Endothelial cell of umbilical vein (primary cell): ENCODE results near the gene PHC2. TPM values are rescaled to one million over a fixed set of nuclear protein-coding genes. Genes with fewer than 3 reads are reported as not detected.

Source experiments
- BruUV-seq: library from RNA; stranded (reverse); fragments of 400-500 nt; replicated peaks from 2 replicates; lab custom pipeline; 2021; lab: Mats Ljungman, UMichigan
- CTCF ChIA-PET: fragments of 300-600, 350-600 bp; sonication (Branson Sonifier 250); formaldehyde crosslinking; loops from one replicate; lab custom pipeline; 2021; ENCODE audit warnings: antibody characterized with exemption, inconsistent platforms; lab: Charles Lee
- POLR2A ChIA-PET: fragments of 300-600, 350-600 bp; sonication (Branson Sonifier 250); formaldehyde crosslinking; loops from one replicate; lab custom pipeline; 2021; ENCODE audit warnings: antibody characterized with exemption, inconsistent platforms; lab: Charles Lee
- DNase-seq: peaks from one replicate; pipeline ENCODE4 v3.0.0-alpha.2; 2011; ENCODE audit warnings: low read depth, low spot score
- FAIRE-seq: peaks from 2 replicates; lab custom pipeline; 2011; peaks lifted over from hg19 to GRCh38; lab: Jason Lieb, UNC
- H2AFZ ChIP-seq: 2 replicates; pipeline ENCODE4 v1.6.0; 2012; ENCODE audit warnings: low read depth, low read length, control low read depth, inconsistent platforms
- H3K27ac ChIP-seq: 2 replicates; pipeline ENCODE4 v1.5.1; 2011; ENCODE audit warnings: low read depth, mild to moderate bottlenecking, control low read depth, low read length, moderate library complexity; ENCODE audit not compliant: insufficient read depth
- H3K27me3 ChIP-seq, 2 experiments: 2 replicates each; pipeline versions ENCODE4 v1.6.0 to v1.6.1; 2011; ENCODE audit warnings: low read length in 2 of 2, mixed read lengths in 1 of 2; ENCODE audit not compliant: control insufficient read depth in 2 of 2, insufficient read depth in 2 of 2
- H3K36me3 ChIP-seq, 2 experiments: 2 replicates in 1 of 2; 3 replicates in 1 of 2; pipeline ENCODE4 v1.5.1; 2011; ENCODE audit warnings: low read length in 2 of 2, mild to moderate bottlenecking in 1 of 2, moderate library complexity in 1 of 2; ENCODE audit not compliant: control insufficient read depth in 2 of 2, insufficient read depth in 2 of 2; ENCODE audit errors: extremely low read depth in 1 of 2
- H3K4me1 ChIP-seq: 3 replicates; pipeline ENCODE4 v1.5.1; 2011; ENCODE audit warnings: mild to moderate bottlenecking, low read length; ENCODE audit not compliant: control insufficient read depth, insufficient read depth; ENCODE audit errors: extremely low read depth
- H3K4me2 ChIP-seq: 2 replicates; pipeline ENCODE4 v1.6.1; 2011; ENCODE audit warnings: low read length, control low read depth, mixed read lengths; ENCODE audit not compliant: insufficient read depth
- H3K4me3 ChIP-seq, 3 experiments: fragments of 200-600 bp in 1 of 3; sonication (generic), shearing (Covaris generic) in 1 of 3; replicated peaks in 1 of 3; 2 replicates each; pipeline ENCODE4 v1.5.1; 2011 to 2016; ENCODE audit warnings: control low read depth in 3 of 3, low read length in 3 of 3, mild to moderate bottlenecking in 2 of 3, inconsistent platforms in 1 of 3, low read depth in 1 of 3, moderate library complexity in 1 of 3; ENCODE audit not compliant: insufficient read depth in 1 of 3
- H3K79me2 ChIP-seq: 2 replicates; pipeline ENCODE4 v1.6.0; 2012; ENCODE audit warnings: low read length, inconsistent platforms; ENCODE audit not compliant: control insufficient read depth, insufficient read depth
- H3K9ac ChIP-seq: replicated peaks from 2 replicates; pipeline ENCODE3; 2011; ENCODE audit warnings: low read length, control low read depth; ENCODE audit not compliant: insufficient read depth; ENCODE audit errors: extremely low read depth
- H3K9me1 ChIP-seq: replicated peaks from 3 replicates; pipeline ENCODE4 v1.6.0; 2011; ENCODE audit warnings: mild to moderate bottlenecking, low read length; ENCODE audit not compliant: control insufficient read depth, insufficient read depth; ENCODE audit errors: extremely low read depth
- H3K9me3 ChIP-seq: replicated peaks from 2 replicates; pipeline ENCODE4 v1.5.1; 2012; ENCODE audit warnings: low read length, inconsistent platforms; ENCODE audit not compliant: control insufficient read depth, insufficient read depth
- H4K20me1 ChIP-seq: replicated peaks from 2 replicates; pipeline ENCODE3; 2011; ENCODE audit warnings: mild to moderate bottlenecking, low read length; ENCODE audit not compliant: control insufficient read depth, insufficient read depth; ENCODE audit errors: extremely low read depth
- FOS ChIP-seq: IDR thresholded peaks from 2 replicates; pipeline ENCODE4 v1.6.1; 2011; ENCODE audit warnings: mild to moderate bottlenecking, low read length, moderate library complexity, borderline replicate concordance; ENCODE audit not compliant: insufficient read depth
- GATA2 ChIP-seq: IDR thresholded peaks from 2 replicates; pipeline ENCODE4 v1.7.0; 2011; ENCODE audit warnings: low read depth, mild to moderate bottlenecking, moderate library complexity, mixed read lengths, low read length; ENCODE audit not compliant: insufficient read length, insufficient read depth
- JUN ChIP-seq: IDR thresholded peaks from 2 replicates; pipeline ENCODE4 v1.6.1; 2011; ENCODE audit warnings: borderline replicate concordance, low read depth; ENCODE audit not compliant: insufficient read length, insufficient read depth
- MYC ChIP-seq: IDR thresholded peaks from one replicate; pipeline ENCODE4 v1.6.1; 2011; ENCODE audit warnings: mild to moderate bottlenecking, low read depth, low read length
- POLR2A ChIP-seq: IDR thresholded peaks from 2 replicates; pipeline ENCODE4 v1.6.1; 2012; ENCODE audit warnings: low read depth, mild to moderate bottlenecking, control low read depth, low read length
- POLR2AphosphoS5 ChIP-seq: IDR thresholded peaks from 2 replicates; pipeline ENCODE4 v1.6.1; 2012; ENCODE audit warnings: low read depth, mild to moderate bottlenecking, control low read depth, low read length, moderate library complexity; ENCODE audit not compliant: insufficient read depth
- dilution Hi-C: fragments of 300-500 bp; cut with MboI; formaldehyde crosslinking; loops from one replicate; pipeline ENCODE4 v1.15.0; 2019; ENCODE audit warnings: low sequenced_read_pairs; ENCODE audit not compliant: extremely low pct_ligation_motif_present
- intact Hi-C: fragments of 100-400 bp; cut with micrococcal nuclease; formaldehyde crosslinking; loops from one replicate; pipeline ENCODE4 v1.10.0; 2022
- polyA plus RNA-seq, 4 experiments: library from polyadenylated mRNA; depleted of rRNA in 3 of 4; stranded (reverse) in 3 of 4; unstranded in 1 of 4; fragments of >200 nt; gene quantifications; 2 replicates each; pipeline versions ENCODE4 v1.2.1 to v1.2.3, GENCODE V29; 2011 to 2012; ENCODE audit warnings: missing spikeins in 1 of 4
- total RNA-seq: library from RNA; stranded (reverse); gene quantifications from 2 replicates; pipeline ENCODE4 v1.2.3, GENCODE V29; 2021
- TF ChIP-seq, protein P1 (sequence below), 2 donors: IDR thresholded peaks; 1 replicate in 1 of 2; 2 replicates in 1 of 2; pipeline ENCODE4 v1.5.1; 2011; ENCODE audit warnings: low read length in 2 of 2, mild to moderate bottlenecking in 2 of 2, moderate library complexity in 2 of 2, control low read depth in 1 of 2, inconsistent platforms in 1 of 2, low read depth in 1 of 2; ENCODE audit not compliant: insufficient read depth in 1 of 2; ENCODE audit errors: extremely low read depth in 1 of 2
- TF ChIP-seq, protein P2 (sequence below): IDR thresholded peaks from 2 replicates; pipeline ENCODE4 v1.6.1; 2011; ENCODE audit not compliant: insufficient read depth, insufficient read length

The PHC2 gene
- total and polyA plus RNA-seq, 2 donors (not counting 3 experiments of a cell fraction or from before 2014, with no cell fraction given): 65.6 to 79.0 TPM

DNA sequence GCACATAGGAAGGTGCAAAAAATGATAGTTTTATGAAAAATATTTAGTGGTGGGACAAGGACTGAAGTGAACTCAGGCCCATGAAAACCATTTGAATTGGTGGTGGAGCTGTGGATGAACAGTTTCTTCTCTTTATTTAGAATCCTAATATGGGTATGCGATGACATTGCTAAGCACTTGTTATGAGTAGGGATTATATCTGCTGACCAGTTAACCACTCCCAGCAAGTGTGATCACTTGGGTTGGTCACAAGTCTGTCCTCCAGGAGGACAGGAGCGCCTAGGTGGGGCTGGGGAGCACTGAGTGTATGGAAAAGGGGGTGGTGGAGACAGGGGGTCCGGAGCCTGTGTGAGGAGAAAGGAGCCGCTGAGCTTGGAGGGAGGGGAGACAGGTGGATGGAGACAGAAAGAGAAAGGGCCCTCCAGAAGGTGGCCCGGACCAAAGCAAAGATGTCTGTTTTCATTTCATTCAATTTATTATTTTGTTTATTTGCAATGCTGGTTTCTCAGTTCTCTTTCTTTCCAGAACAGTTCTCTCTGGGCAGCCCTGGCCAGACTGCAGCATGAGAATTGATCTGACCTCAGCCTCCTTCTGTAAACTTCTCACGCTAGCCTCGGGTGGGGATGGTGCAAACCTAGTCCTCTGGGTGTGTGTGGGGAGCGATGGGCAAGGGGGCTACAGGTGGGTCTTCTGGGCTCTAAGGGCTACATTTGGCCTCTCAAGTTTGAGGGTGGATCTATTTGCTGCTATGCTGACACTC, 31.7 kb upstream of the PHC2 start:
- H3K4me1 ChIP-seq: peaks cover 16% of the 10 kb centered on the region
- no peak for TF ChIP-seq MYC
- no peak for TF ChIP-seq FOS
- TF ChIP-seq JUN: no peak
- no peaks in the 10 kb centered on the region for H3K79me2 ChIP-seq
- no peak for DNase-seq
- FAIRE-seq: no peak
- H3K36me3 ChIP-seq: no peaks in the 10 kb centered on the region
- CTCF ChIA-PET: no interaction called here
- no peak overlapping the region for H3K27ac ChIP-seq
- BruUV-seq: no TSS peak
- dilution Hi-C loops: no loop called here
- H4K20me1 ChIP-seq: no peaks in the 10 kb centered on the region
- H3K9me3 ChIP-seq: no peaks in the 10 kb centered on the region
- H2AFZ ChIP-seq: no peak overlapping the region
- H3K4me2 ChIP-seq: no peak overlapping the region
- H3K27me3 ChIP-seq: no peaks in the 10 kb centered on the region
- no peak overlapping the region for H3K4me3 ChIP-seq
- H3K9ac ChIP-seq: no peak overlapping the region
- intact Hi-C loops: no loop called here
- no peaks in the 10 kb centered on the region for H3K9me1 ChIP-seq
- POLR2A ChIA-PET: no interaction called here

DNA sequence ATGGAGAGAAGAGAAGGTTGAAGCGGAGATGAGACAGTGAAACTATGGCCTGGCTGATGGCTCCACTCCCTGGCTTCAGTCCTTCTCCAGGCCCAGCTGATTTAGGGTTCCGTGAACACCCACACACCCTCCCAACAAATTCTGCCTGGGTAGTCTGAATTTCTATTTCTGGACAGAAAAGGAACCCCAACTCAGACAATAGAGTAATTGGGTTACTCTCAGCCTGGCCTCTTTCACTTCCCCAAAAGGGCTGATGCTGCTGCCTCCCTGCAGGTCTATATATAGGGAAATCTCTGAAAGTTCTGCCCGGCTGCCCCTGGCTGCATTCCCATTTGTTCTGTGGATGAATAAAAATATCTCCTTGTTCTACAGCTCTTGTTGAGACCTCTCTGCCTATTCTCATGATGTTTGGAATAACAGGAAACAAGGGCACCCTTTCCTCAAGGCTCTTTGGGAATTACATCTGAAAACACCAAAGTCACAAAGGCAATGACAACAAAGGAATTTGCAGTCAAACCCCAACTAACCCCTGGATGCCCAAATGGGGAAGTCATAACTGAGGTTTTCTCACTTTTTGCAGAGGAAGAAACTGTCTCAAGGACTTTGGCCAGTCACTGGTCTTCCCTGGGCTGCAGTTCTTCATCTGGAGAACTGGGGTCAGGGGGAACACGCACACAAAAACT, 30.2 kb upstream of the PHC2 start:
- Histone ChIP-seq H3K27ac (no peak overlapping the region), H4K20me1 (no peaks in the 10 kb centered on the region), H3K27me3 (no peaks in the 10 kb centered on the region), H3K36me3 (no peaks in the 10 kb centered on the region), H3K4me3 (no peak overlapping the region), H3K4me2 (no peak overlapping the region), H3K79me2 (no peaks in the 10 kb centered on the region), H3K9me1 (no peaks in the 10 kb centered on the region), H3K4me1 (peaks cover 16% of the 10 kb centered on the region), H3K9me3 (no peaks in the 10 kb centered on the region), H2AFZ (peak overlapping the region; percentile 26), H3K9ac (no peak overlapping the region)
- no peak for FAIRE-seq
- POLR2A ChIA-PET: no interaction called here
- intact Hi-C loops: no loop called here
- CTCF ChIA-PET: interaction anchor here (4.8 kb wide), 1 partner anchor 9 kb away, joined by 37 read pairs; the partner anchor contains the start of gene ZSCAN20
- no TSS peak for BruUV-seq
- peak; percentile 65 for DNase-seq
- dilution Hi-C loops: no loop called here
- no peak for TF ChIP-seq POLR2A
- TF ChIP-seq, protein P1, sequence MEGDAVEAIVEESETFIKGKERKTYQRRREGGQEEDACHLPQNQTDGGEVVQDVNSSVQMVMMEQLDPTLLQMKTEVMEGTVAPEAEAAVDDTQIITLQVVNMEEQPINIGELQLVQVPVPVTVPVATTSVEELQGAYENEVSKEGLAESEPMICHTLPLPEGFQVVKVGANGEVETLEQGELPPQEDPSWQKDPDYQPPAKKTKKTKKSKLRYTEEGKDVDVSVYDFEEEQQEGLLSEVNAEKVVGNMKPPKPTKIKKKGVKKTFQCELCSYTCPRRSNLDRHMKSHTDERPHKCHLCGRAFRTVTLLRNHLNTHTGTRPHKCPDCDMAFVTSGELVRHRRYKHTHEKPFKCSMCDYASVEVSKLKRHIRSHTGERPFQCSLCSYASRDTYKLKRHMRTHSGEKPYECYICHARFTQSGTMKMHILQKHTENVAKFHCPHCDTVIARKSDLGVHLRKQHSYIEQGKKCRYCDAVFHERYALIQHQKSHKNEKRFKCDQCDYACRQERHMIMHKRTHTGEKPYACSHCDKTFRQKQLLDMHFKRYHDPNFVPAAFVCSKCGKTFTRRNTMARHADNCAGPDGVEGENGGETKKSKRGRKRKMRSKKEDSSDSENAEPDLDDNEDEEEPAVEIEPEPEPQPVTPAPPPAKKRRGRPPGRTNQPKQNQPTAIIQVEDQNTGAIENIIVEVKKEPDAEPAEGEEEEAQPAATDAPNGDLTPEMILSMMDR (IDR thresholded peaks at IDR 0.05; ENCODE audit: extremely low read depth in 1 of 2, insufficient read depth in 1 of 2, low read depth in 1 of 2, low read length in 2 of 2): no peak
- TF ChIP-seq FOS: no peak
- TF ChIP-seq GATA2: no peak
- TF ChIP-seq, protein P2, sequence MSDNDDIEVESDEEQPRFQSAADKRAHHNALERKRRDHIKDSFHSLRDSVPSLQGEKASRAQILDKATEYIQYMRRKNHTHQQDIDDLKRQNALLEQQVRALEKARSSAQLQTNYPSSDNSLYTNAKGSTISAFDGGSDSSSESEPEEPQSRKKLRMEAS: no peak
- no peak for TF ChIP-seq JUN
- TF ChIP-seq POLR2AphosphoS5: no peak
